Nephron progenitor cell (in vitro differentiated cells): Measurements from ENCODE around the gene SYNE2.
"Not testable (repeated sequence)": the region's sequence is repeated elsewhere in the genome, so short reads cannot be mapped to it uniquely, and the experiment has no call there.

Source experiments
- DNase-seq: peaks from one replicate; pipeline ENCODE4 v3.0.0; 2021
- H3K27ac Mint-ChIP-seq: 2 replicates; pipeline ENCODE4 v1.8.0; 2021; ENCODE audit warnings: mild to moderate bottlenecking, moderate library complexity, mixed read lengths
- H3K27me3 Mint-ChIP-seq: 2 replicates; pipeline ENCODE4 v1.8.0; 2021; ENCODE audit warnings: mild to moderate bottlenecking, low read depth, mixed read lengths; ENCODE audit not compliant: poor library complexity
- H3K36me3 Mint-ChIP-seq: 2 replicates; pipeline ENCODE4 v1.8.0; 2021; ENCODE audit warnings: low read depth, mixed read lengths
- H3K4me1 Mint-ChIP-seq: 2 replicates; pipeline ENCODE4 v1.8.0; 2021; ENCODE audit warnings: mixed read lengths
- H3K4me3 Mint-ChIP-seq: 2 replicates; pipeline ENCODE4 v1.8.0; 2021; ENCODE audit warnings: mild to moderate bottlenecking, moderate library complexity, mixed read lengths
- H3K9me3 Mint-ChIP-seq: 2 replicates; pipeline ENCODE4 v1.8.0; 2021; ENCODE audit warnings: mild to moderate bottlenecking, moderate library complexity, mixed read lengths
- CTCF ChIP-seq: fragments of 200-600 bp; sonication (generic); IDR thresholded peaks from 2 replicates; pipeline ENCODE4 v1.5.0; 2021; ENCODE audit warnings: antibody characterized with exemption

The SYNE2 gene

GRCh38 chr14:63852817-63853731 is at the start of gene SYNE2:
Gene SYNE2 (plus strand): TSS chr14:63853004. CDS start chr14:63909149, 56,145 bp downstream.
- Mint-ChIP-seq H3K4me1 (peaks cover 28% of the 10 kb centered on the region), H3K4me3 (peak within 1 kb of the TSS; percentile 98), H3K27me3 (peaks cover 27% of the 10 kb centered on the region), H3K9me3 (no peaks in the 10 kb centered on the region), H3K36me3 (peaks cover 4% of the 10 kb centered on the region), H3K27ac (peak within 1 kb of the TSS; percentile 97)
- peak; percentile 87 for DNase-seq
- no peak for TF ChIP-seq CTCF

GRCh38 chr14:63803221-63803791 is 49.5 kb upstream of the SYNE2 start:
- H3K4me3 Mint-ChIP-seq, H3K27ac Mint-ChIP-seq, H3K27me3 Mint-ChIP-seq, H3K4me1 Mint-ChIP-seq, H3K36me3 Mint-ChIP-seq, DNase-seq: not testable (repeated sequence)
- peaks cover 19% of the 10 kb centered on the region for H3K9me3 Mint-ChIP-seq

GRCh38 chr14:63806064-63806463 is 46.7 kb upstream of the SYNE2 start:
- H3K4me1 Mint-ChIP-seq, H3K27ac Mint-ChIP-seq, H3K4me3 Mint-ChIP-seq, H3K36me3 Mint-ChIP-seq, DNase-seq, H3K27me3 Mint-ChIP-seq: not testable (repeated sequence)
- H3K9me3 Mint-ChIP-seq = peaks cover 28% of the 10 kb centered on the region

- not testable (repeated sequence) for H3K36me3 Mint-ChIP-seq, H3K27me3 Mint-ChIP-seq, H3K4me1 Mint-ChIP-seq, H3K4me3 Mint-ChIP-seq, DNase-seq, H3K27ac Mint-ChIP-seq
- H3K9me3 Mint-ChIP-seq = peaks cover 37% of the 10 kb centered on the region
Observed at GRCh38 chr14:63811692-63812091, 41.1 kb upstream of the SYNE2 start.

GRCh38 chr14:63833728-63834127 is 19.1 kb upstream of the SYNE2 start:
- H3K27ac Mint-ChIP-seq = no peak overlapping the region
- H3K36me3 Mint-ChIP-seq = no peaks in the 10 kb centered on the region
- no peak for DNase-seq
- H3K9me3 Mint-ChIP-seq = no peaks in the 10 kb centered on the region
- no peak overlapping the region for H3K4me3 Mint-ChIP-seq
- H3K27me3 Mint-ChIP-seq = peaks cover 4% of the 10 kb centered on the region
- H3K4me1 Mint-ChIP-seq = no peaks in the 10 kb centered on the region
- TF ChIP-seq CTCF = no peak

GRCh38 chr14:63840981-63841380 is 11.8 kb upstream of the SYNE2 start:
- no peak for TF ChIP-seq CTCF
- Mint-ChIP-seq H3K4me3 (no peak overlapping the region), H3K4me1 (no peaks in the 10 kb centered on the region), H3K36me3 (no peaks in the 10 kb centered on the region), H3K27ac (no peak overlapping the region), H3K9me3 (peaks cover 27% of the 10 kb centered on the region), H3K27me3 (peaks cover 3% of the 10 kb centered on the region)
- no peak for DNase-seq

- peaks cover 27% of the 10 kb centered on the region for H3K9me3 Mint-ChIP-seq
- DNase-seq = no peak
- no peak for TF ChIP-seq CTCF
- H3K36me3 Mint-ChIP-seq = no peaks in the 10 kb centered on the region
- H3K4me1 Mint-ChIP-seq = no peaks in the 10 kb centered on the region
- H3K27ac Mint-ChIP-seq = no peak overlapping the region
- H3K4me3 Mint-ChIP-seq = no peak overlapping the region
- H3K27me3 Mint-ChIP-seq = peaks cover 3% of the 10 kb centered on the region
Observed at GRCh38 chr14:63843796-63844195, 9.0 kb upstream of the SYNE2 start.
